Neutrophil (primary cell): ENCODE data around the gene MBLAC1.

Source experiments
- H3K27ac ChIP-seq: fragments of 200-600 bp; sonication (generic); 2 replicates; pipeline ENCODE4 v1.5.1; 2016; ENCODE audit warnings: mild to moderate bottlenecking, moderate library complexity
- H3K27me3 ChIP-seq: fragments of 200-600 bp; sonication (generic); 2 replicates; pipeline ENCODE4 v1.6.0; 2016; ENCODE audit warnings: mild to moderate bottlenecking
- H3K36me3 ChIP-seq: fragments of 200-600 bp; sonication (generic); 2 replicates; pipeline ENCODE4 v1.5.1; 2017
- H3K4me1 ChIP-seq, 2 experiments: fragments of 200-600 bp in 1 of 2; sonication (generic) in 1 of 2; 1 replicate in 1 of 2; 2 replicates in 1 of 2; pipeline versions ENCODE4 v1.5.1 to v1.6.1; 2013 to 2016; ENCODE audit warnings: low read depth in 1 of 2, low read length in 1 of 2, mild to moderate bottlenecking in 1 of 2, moderate library complexity in 1 of 2; ENCODE audit not compliant: control insufficient read depth in 1 of 2, insufficient read depth in 1 of 2
- H3K4me3 ChIP-seq, 2 experiments: fragments of 200-600 bp in 1 of 2; sonication (generic) in 1 of 2; 1 replicate in 1 of 2; 2 replicates in 1 of 2; pipeline ENCODE4 v1.5.1; 2013 to 2016; ENCODE audit warnings: low read depth in 1 of 2, low read length in 1 of 2, mild to moderate bottlenecking in 1 of 2, moderate library complexity in 1 of 2
- H3K9me3 ChIP-seq: fragments of 200-600 bp; sonication (generic); 2 replicates; pipeline ENCODE4 v1.5.1; 2016
- TF ChIP-seq, protein P1 (sequence below): fragments of 200-600 bp; sonication (generic); IDR thresholded peaks from 2 replicates; pipeline ENCODE4 v1.5.1; 2016; ENCODE audit warnings: antibody characterized with exemption

The MBLAC1 gene

GRCh38 chr7:100154651-100155491 is 28.1 kb downstream of the MBLAC1 start:
- Histone ChIP-seq H3K4me3 (peak overlapping the region in 1 of 2 experiments; percentile 99), H3K9me3 (no peaks in the 10 kb centered on the region), H3K36me3 (peaks cover 68% of the 10 kb centered on the region), H3K27ac (peak overlapping the region; percentile 86), H3K27me3 (no peaks in the 10 kb centered on the region), H3K4me1 (peaks cover 88 to 92% of the 10 kb centered on the region in 2 experiments)
- TF ChIP-seq, protein P1, sequence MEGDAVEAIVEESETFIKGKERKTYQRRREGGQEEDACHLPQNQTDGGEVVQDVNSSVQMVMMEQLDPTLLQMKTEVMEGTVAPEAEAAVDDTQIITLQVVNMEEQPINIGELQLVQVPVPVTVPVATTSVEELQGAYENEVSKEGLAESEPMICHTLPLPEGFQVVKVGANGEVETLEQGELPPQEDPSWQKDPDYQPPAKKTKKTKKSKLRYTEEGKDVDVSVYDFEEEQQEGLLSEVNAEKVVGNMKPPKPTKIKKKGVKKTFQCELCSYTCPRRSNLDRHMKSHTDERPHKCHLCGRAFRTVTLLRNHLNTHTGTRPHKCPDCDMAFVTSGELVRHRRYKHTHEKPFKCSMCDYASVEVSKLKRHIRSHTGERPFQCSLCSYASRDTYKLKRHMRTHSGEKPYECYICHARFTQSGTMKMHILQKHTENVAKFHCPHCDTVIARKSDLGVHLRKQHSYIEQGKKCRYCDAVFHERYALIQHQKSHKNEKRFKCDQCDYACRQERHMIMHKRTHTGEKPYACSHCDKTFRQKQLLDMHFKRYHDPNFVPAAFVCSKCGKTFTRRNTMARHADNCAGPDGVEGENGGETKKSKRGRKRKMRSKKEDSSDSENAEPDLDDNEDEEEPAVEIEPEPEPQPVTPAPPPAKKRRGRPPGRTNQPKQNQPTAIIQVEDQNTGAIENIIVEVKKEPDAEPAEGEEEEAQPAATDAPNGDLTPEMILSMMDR, result no peak

DNA sequence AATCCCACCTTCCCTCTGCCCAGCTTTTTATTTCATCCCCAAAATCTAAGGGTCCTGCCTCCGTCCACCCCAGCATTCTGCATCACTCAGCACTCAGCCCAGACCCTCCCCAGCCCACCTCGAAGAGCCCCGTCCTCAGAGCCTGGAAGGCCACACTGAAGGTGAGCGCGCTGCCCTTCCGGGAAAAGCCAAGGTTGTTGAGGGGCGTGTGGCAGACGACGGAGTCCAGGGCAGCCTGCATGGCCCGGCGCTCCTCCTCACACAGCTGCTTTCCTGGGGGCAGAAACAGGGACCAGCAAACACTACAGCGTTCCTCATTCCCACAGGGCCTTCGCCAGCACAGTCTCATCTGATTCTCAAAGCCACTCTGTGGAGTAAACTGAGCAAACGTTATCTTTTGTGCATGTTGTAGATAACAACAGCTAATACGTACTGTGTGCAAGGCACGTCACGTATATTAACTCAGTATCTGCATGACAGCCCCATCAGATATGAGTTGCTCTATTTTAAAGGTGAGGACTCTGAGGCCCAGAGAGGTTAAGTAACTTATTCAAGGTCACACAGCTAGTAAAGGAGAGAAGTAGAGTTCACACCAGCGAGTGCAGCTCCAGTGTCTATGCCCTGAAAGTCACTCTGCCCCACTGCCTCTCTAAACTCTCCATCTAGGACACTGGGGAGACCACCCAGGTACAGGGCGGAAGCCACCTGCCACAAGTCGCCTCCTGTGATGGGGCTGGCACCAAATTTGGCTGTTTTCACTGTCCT is 29.0 kb downstream of the MBLAC1 start:
- peaks cover 80 to 83% of the 10 kb centered on the region in 2 experiments for H3K4me1 ChIP-seq
- peak overlapping the region; percentile 86 for H3K27ac ChIP-seq

DNA sequence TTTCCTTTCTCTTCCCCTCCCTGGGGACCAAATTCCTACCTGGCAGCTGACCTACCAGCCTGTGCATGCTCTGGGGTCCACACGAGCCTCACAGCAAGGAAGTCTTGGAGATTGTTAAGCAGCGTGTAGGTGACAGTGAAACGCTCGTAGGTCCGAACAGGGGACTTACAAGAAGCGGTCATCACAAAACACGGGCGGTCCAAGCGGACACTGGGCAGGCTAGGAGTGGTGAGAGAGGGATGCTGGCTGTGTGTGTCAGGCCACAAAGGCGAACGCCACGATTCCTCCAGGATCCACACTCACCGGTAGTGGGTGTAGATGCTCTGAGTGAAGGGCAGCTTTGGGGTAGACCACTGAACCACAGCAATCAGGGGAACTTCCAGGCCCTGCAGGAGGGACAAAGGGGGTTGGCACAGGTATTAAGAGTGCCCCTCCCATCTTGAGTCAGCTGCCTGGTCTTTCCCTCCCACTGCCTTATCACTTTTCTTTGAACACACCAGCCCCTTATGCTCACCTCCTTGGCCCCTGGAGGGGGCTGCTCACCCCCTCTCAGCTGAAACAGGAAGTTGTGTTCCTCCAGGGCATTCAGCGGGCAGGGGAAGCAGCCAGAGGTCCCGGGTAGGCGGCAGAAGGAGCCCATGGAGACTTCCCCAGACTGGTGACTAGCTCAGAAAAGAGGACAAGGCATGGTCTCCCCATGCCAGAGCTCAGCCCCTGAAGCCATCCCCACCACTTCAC is 29.7 kb downstream of the MBLAC1 start:
- H3K9me3 ChIP-seq, result no peaks in the 10 kb centered on the region
- H3K36me3 ChIP-seq, result peaks cover 59% of the 10 kb centered on the region
- no peaks in the 10 kb centered on the region for H3K27me3 ChIP-seq
- peaks cover 72 to 76% of the 10 kb centered on the region in 2 experiments for H3K4me1 ChIP-seq
- H3K27ac ChIP-seq, result peak overlapping the region; percentile 86
- H3K4me3 ChIP-seq, result peak overlapping the region; percentile 91 to 99
- TF ChIP-seq, protein P1, result no peak

More for the DNA sequence above, 29.0 kb downstream of the MBLAC1 start:
- peaks cover 63% of the 10 kb centered on the region for H3K36me3 ChIP-seq
- peak overlapping the region in 1 of 2 experiments; percentile 99 for H3K4me3 ChIP-seq
- TF ChIP-seq, protein P1, result no peak
- H3K9me3 ChIP-seq, result no peaks in the 10 kb centered on the region
- no peaks in the 10 kb centered on the region for H3K27me3 ChIP-seq

GRCh38 chr7:100157069-100157333 is 30.2 kb downstream of the MBLAC1 start:
- Histone ChIP-seq H3K27ac (peak overlapping the region; percentile 86), H3K4me3 (peak overlapping the region; percentile 91 to 99)

More at GRCh38 chr7:100157069-100157333, 30.2 kb downstream of the MBLAC1 start:
- TF ChIP-seq, protein P1, result no peak
- Histone ChIP-seq H3K4me1 (peaks cover 67 to 71% of the 10 kb centered on the region in 2 experiments), H3K27me3 (no peaks in the 10 kb centered on the region), H3K36me3 (peaks cover 54% of the 10 kb centered on the region), H3K9me3 (no peaks in the 10 kb centered on the region)
